GM23248 (cell line): Measurements from ENCODE around the gene USP46. TPM values are rescaled to one million over a fixed set of nuclear protein-coding genes. Genes with fewer than 3 reads are reported as not detected.

Experiments
- DNase-seq: peaks from one replicate; pipeline ENCODE4 v3.0.0-alpha.2; 2015
- H2AFZ ChIP-seq: fragments of 200-600 bp; sonication (generic); 2 replicates; pipeline ENCODE4 v1.6.1; 2016; ENCODE audit warnings: antibody characterized with exemption
- H3F3A ChIP-seq: fragments of 200-600 bp; sonication (generic); 2 replicates; pipeline ENCODE4 v1.6.1; 2016; ENCODE audit warnings: mild to moderate bottlenecking, antibody characterized with exemption, mixed run types; ENCODE audit not compliant: insufficient read depth
- H3K27ac ChIP-seq: fragments of 200-600 bp; sonication (generic); 2 replicates; pipeline ENCODE4 v1.5.1; 2016; ENCODE audit warnings: mild to moderate bottlenecking
- H3K27me3 ChIP-seq: fragments of 200-600 bp; sonication (generic); replicated peaks from 2 replicates; pipeline ENCODE4 v1.6.1; 2016; ENCODE audit warnings: mild to moderate bottlenecking; ENCODE audit not compliant: insufficient read depth
- H3K36me3 ChIP-seq: fragments of 200-600 bp; sonication (generic); 2 replicates; pipeline ENCODE4 v1.6.1; 2016; ENCODE audit warnings: low read depth, mild to moderate bottlenecking
- H3K4me1 ChIP-seq: fragments of 200-600 bp; sonication (generic); 2 replicates; pipeline ENCODE4 v1.6.1; 2016; ENCODE audit warnings: mild to moderate bottlenecking; ENCODE audit not compliant: insufficient read depth
- H3K4me2 ChIP-seq: fragments of 200-600 bp; sonication (generic); one replicate; pipeline ENCODE4 v1.6.1; 2016; ENCODE audit warnings: mild to moderate bottlenecking; ENCODE audit not compliant: unreplicated experiment
- H3K4me3 ChIP-seq: fragments of 200-600 bp; sonication (generic); 2 replicates; pipeline ENCODE4 v1.5.1; 2016; ENCODE audit warnings: mild to moderate bottlenecking
- H3K79me2 ChIP-seq: fragments of 200-600 bp; sonication (generic); 2 replicates; pipeline ENCODE4 v1.6.1; 2016; ENCODE audit warnings: mild to moderate bottlenecking; ENCODE audit not compliant: insufficient read depth
- H3K9ac ChIP-seq: fragments of 200-600 bp; sonication (generic); 2 replicates; pipeline ENCODE4 v1.6.1; 2016; ENCODE audit warnings: mild to moderate bottlenecking
- H3K9me2 ChIP-seq: fragments of 200-600 bp; sonication (generic); 2 replicates; pipeline ENCODE4 v1.6.1; 2016; ENCODE audit warnings: mixed run types, mild to moderate bottlenecking, moderate library complexity; ENCODE audit not compliant: insufficient read depth
- H3K9me3 ChIP-seq: fragments of 200-600 bp; sonication (generic); one replicate; pipeline ENCODE4 v1.6.1; 2017; ENCODE audit warnings: low read depth
- H4K20me1 ChIP-seq: fragments of 200-600 bp; sonication (generic); 2 replicates; pipeline ENCODE4 v1.6.0; 2016; ENCODE audit not compliant: insufficient read depth
- EZH2 ChIP-seq: fragments of 200-600 bp; sonication (generic); IDR thresholded peaks from 2 replicates; pipeline ENCODE4 v1.6.1; 2018; ENCODE audit warnings: antibody characterized with exemption, mild to moderate bottlenecking; ENCODE audit not compliant: insufficient read depth, poor library complexity, severe bottlenecking
- EZH2phosphoT487 ChIP-seq: fragments of 200-600 bp; sonication (generic); IDR thresholded peaks from 2 replicates; pipeline ENCODE4 v1.6.1; 2018; ENCODE audit warnings: antibody characterized with exemption, moderate library complexity, mild to moderate bottlenecking, low read depth; ENCODE audit not compliant: insufficient read depth
- WGBS, 2 experiments: methylation state at CpG; one replicate each; pipeline ENCODE4 v1.1.6; 2015 to 2017; ENCODE audit warnings: low lambda C conversion rate in 2 of 2, low coverage in 1 of 2; ENCODE audit errors: missing lambda C conversion rate in 2 of 2; 5-methylcytosine and 5-hydroxymethylcytosine counted together
- in situ Hi-C: fragments of 300-500 bp; cut with MboI; formaldehyde crosslinking; loops from 2 replicates; pipeline ENCODE4 v1.15.0; 2020
- polyA plus RNA-seq: library from polyadenylated mRNA; unstranded; fragments of >200 nt; fragmentation: Nextera tagmentation; extraction: Ambion mirVana; gene quantifications from 2 replicates; pipeline ENCODE4 v1.2.1, GENCODE V29; 2016
- total RNA-seq: library from RNA; depleted of rRNA; stranded (reverse); fragments of >200 nt; shearing (Covaris generic); gene quantifications from 2 replicates; pipeline ENCODE4 v1.2.3, GENCODE V29; 2014

Gene USP46
- total and polyA plus RNA-seq, 2 experiments from 2014 or later: 9.4 to 11.3 TPM

GRCh38 chr4:52645300-52645699 lies 13.8 kb downstream of the USP46 start:
- in situ Hi-C loops: no loop called here
- peaks cover 56% of the 10 kb centered on the region for H3K79me2 ChIP-seq
- no peak overlapping the region for H3K9ac ChIP-seq
- no peaks in the 10 kb centered on the region for H3K9me3 ChIP-seq
- no peak overlapping the region for H3K27ac ChIP-seq
- no peak overlapping the region for H3K4me2 ChIP-seq
- H3K4me1 ChIP-seq: peaks cover 25% of the 10 kb centered on the region; the same call in 1 of the 2 replicates
- H4K20me1 ChIP-seq: peaks cover 8% of the 10 kb centered on the region; the same call in 1 of the 2 replicates
- no peak for DNase-seq
- no peaks in the 10 kb centered on the region for H3K27me3 ChIP-seq
- H3K9me2 ChIP-seq: no peaks in the 10 kb centered on the region
- no peak overlapping the region for H3K4me3 ChIP-seq
- H3F3A ChIP-seq: 0 out of 2 replicates have a peak, but pooled peaks cover 3% of the 10 kb centered on the region
- TF ChIP-seq EZH2phosphoT487 (no peak), EZH2 (no peak)
- H2AFZ ChIP-seq: no peak overlapping the region
- no peaks in the 10 kb centered on the region for H3K36me3 ChIP-seq

DNA sequence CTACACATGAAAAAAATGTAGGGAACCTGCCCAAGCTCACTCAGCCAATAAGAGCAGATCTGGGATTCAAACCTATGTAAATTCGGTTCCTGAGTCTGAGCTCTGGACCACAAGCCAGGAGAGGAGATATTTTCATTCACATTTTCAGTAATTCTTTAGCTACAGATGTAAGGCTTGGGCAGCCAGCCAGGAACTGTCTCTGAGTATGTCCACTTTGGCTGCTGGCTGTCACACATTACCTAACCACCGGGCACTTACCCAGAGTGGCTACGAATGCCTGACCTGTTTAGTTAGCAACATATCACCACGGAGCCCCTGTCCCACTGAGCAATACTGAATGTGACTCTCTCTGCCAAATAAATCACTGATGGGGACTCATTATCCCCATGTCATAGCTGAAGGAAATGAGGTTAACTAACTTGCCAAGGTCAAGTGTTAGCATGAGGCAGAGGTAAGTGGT lies 15.3 kb downstream of the USP46 start:
- 16 to 19% methylated on average over 4 of the region's 4 CpGs for WGBS, 2 experiments
- peaks cover 56% of the 10 kb centered on the region for H3K79me2 ChIP-seq

DNA sequence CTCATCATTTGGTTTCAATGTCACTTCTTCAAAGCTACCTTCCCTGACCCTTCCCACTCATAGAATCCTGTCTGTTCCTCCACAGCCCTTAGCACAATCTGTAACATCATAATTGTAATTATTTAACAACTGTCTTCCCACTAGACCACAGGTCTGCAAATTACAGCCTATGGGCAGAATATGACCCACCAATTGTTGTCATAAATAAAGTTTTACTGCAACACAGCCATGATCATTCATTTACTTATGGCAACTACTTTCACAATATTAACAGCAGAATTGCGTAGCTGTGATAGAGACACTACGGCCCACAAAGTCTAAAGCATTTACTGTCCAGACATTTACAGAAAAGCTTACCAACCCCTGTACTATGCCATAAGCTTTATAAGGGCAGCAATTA lies 15.9 kb downstream of the USP46 start:
- peaks cover 53% of the 10 kb centered on the region for H3K79me2 ChIP-seq
- H3K9ac ChIP-seq: no peak overlapping the region
- H3K9me2 ChIP-seq: no peaks in the 10 kb centered on the region
- peaks cover 25% of the 10 kb centered on the region; the same call in 1 of the 2 replicates for H3K4me1 ChIP-seq
- DNase-seq: no peak
- H2AFZ ChIP-seq: no peak overlapping the region
- H3K27ac ChIP-seq: no peak overlapping the region
- no peaks in the 10 kb centered on the region for H3K36me3 ChIP-seq
- H3K9me3 ChIP-seq: no peaks in the 10 kb centered on the region
- in situ Hi-C loops: no loop called here
- no peak overlapping the region for H3K4me2 ChIP-seq
- peaks cover 8% of the 10 kb centered on the region; the same call in 1 of the 2 replicates for H4K20me1 ChIP-seq
- 89 to 92% methylated on average over 2 of the region's 2 CpGs for WGBS, 2 experiments
- no peaks in the 10 kb centered on the region for H3K27me3 ChIP-seq
- 0 out of 2 replicates have a peak, but pooled peaks cover 3% of the 10 kb centered on the region for H3F3A ChIP-seq
- no peak overlapping the region for H3K4me3 ChIP-seq
- no peak for TF ChIP-seq EZH2phosphoT487
- no peak for TF ChIP-seq EZH2

More for the DNA sequence above, 15.3 kb downstream of the USP46 start:
- peak; percentile 77 for DNase-seq
- Histone ChIP-seq H3K9me2 (no peaks in the 10 kb centered on the region), H3K4me2 (no peak overlapping the region), H3K27me3 (no peaks in the 10 kb centered on the region), H3K9me3 (no peaks in the 10 kb centered on the region), H3K9ac (no peak overlapping the region), H4K20me1 (peaks cover 8% of the 10 kb centered on the region; the same call in 1 of the 2 replicates), H3K27ac (no peak overlapping the region), H3K36me3 (no peaks in the 10 kb centered on the region), H3K4me1 (peaks cover 25% of the 10 kb centered on the region; the same call in 1 of the 2 replicates), H2AFZ (no peak overlapping the region), H3K4me3 (no peak overlapping the region), H3F3A (0 out of 2 replicates have a peak, but pooled peaks cover 3% of the 10 kb centered on the region)
- in situ Hi-C loops: no loop called here
- TF ChIP-seq EZH2phosphoT487: no peak

GRCh38 chr4:52641854-52642563 lies 17.1 kb downstream of the USP46 start:
- no peak overlapping the region for H3K27ac ChIP-seq
- DNase-seq: peak; percentile 67
- in situ Hi-C loops: no loop called here

More at GRCh38 chr4:52641854-52642563, 17.1 kb downstream of the USP46 start:
- no peaks in the 10 kb centered on the region for H3K36me3 ChIP-seq
- 70 to 77% methylated on average over 3 of the region's 3 CpGs for WGBS, 2 experiments
- H3K4me1 ChIP-seq: peaks cover 25% of the 10 kb centered on the region; the same call in 1 of the 2 replicates
- no peaks in the 10 kb centered on the region for H3K9me3 ChIP-seq
- peaks cover 46% of the 10 kb centered on the region for H3K79me2 ChIP-seq
- 0 out of 2 replicates have a peak, but pooled peaks cover 3% of the 10 kb centered on the region for H3F3A ChIP-seq
- H3K9ac ChIP-seq: no peak overlapping the region
- no peak overlapping the region for H3K4me3 ChIP-seq
- no peak for TF ChIP-seq EZH2phosphoT487
- TF ChIP-seq EZH2: no peak
- peaks cover 8% of the 10 kb centered on the region; the same call in 1 of the 2 replicates for H4K20me1 ChIP-seq
- no peaks in the 10 kb centered on the region for H3K27me3 ChIP-seq
- no peak overlapping the region for H2AFZ ChIP-seq
- H3K9me2 ChIP-seq: no peaks in the 10 kb centered on the region
- H3K4me2 ChIP-seq: no peak overlapping the region
